Prostate gland (tissue), 2 donors: ENCODE measurements around the gene RACGAP1. TPM values are rescaled to one million over a fixed set of nuclear protein-coding genes. Genes with fewer than 3 reads are reported as not detected.

ENCODE experiments used
- DNase-seq: peaks from one replicate; pipeline ENCODE4 v3.0.0-alpha.2; 2019; ENCODE audit warnings: low spot score
- H3K27ac ChIP-seq, 2 donors: fragments of 200-600 bp; sonication (generic); 2 replicates each; pipeline ENCODE4 v1.5.1; 2017 to 2019
- H3K27me3 ChIP-seq: fragments of 200-600 bp; sonication (generic); replicated peaks from 2 replicates; pipeline ENCODE4 v1.5.1; 2019; ENCODE audit not compliant: insufficient read depth
- H3K36me3 ChIP-seq, 2 donors: fragments of 200-600 bp; sonication (generic); 1 replicate in 1 of 2; 2 replicates in 1 of 2; pipeline versions ENCODE4 v1.5.1 to v1.8.1; 2017 to 2019
- H3K4me1 ChIP-seq: fragments of 200-600 bp; sonication (generic); replicated peaks from 2 replicates; pipeline ENCODE4 v1.5.1; 2019
- H3K4me3 ChIP-seq, 2 donors: fragments of 200-600 bp; sonication (generic); 2 replicates each; pipeline ENCODE4 v1.5.1; 2017 to 2019
- H3K9me3 ChIP-seq: fragments of 200-600 bp; sonication (generic); 2 replicates; pipeline ENCODE4 v1.5.1; 2017
- CTCF ChIP-seq, 4 experiments: fragments of 200-600 bp in 2 of 4; fragments of 450-650 bp in 2 of 4; sonication (generic) in 2 of 4; IDR thresholded peaks; 1 replicate in 3 of 4; 2 replicates in 1 of 4; pipeline ENCODE4 v1.5.1; 2016 to 2019; ENCODE audit warnings: antibody characterized with exemption in 4 of 4, mild to moderate bottlenecking in 2 of 4, moderate library complexity in 2 of 4
- POLR2A ChIP-seq: fragments of 450-650 bp; IDR thresholded peaks from one replicate; pipeline ENCODE4 v1.6.1; 2016; ENCODE audit warnings: antibody characterized with exemption, mild to moderate bottlenecking
- POLR2AphosphoS5 ChIP-seq: sonication (generic); formaldehyde crosslinking; IDR thresholded peaks from one replicate; pipeline ENCODE4 v1.6.1; 2017; ENCODE audit warnings: antibody characterized with exemption
- WGBS: methylation state at CpG from one replicate; pipeline ENCODE4 v1.1.5; 2018; 5-methylcytosine and 5-hydroxymethylcytosine counted together
- intact Hi-C: fragments of 100-400 bp; cut with DNase I; formaldehyde crosslinking; loops from one replicate; pipeline ENCODE4 v1.14.2; 2022
- total RNA-seq, 2 donors: library from RNA; depleted of rRNA; stranded (reverse); fragments of >200 nt; gene quantifications; one replicate each; pipeline ENCODE4 v1.1.0, GENCODE V29; 2016

The RACGAP1 gene
- total RNA-seq, 2 donors from 2014 or later: 9.1 to 18.9 TPM

- no peak for DNase-seq
- H3K27ac ChIP-seq: no peak overlapping the region
- no peaks in the 10 kb centered on the region for H3K36me3 ChIP-seq
- H3K4me1 ChIP-seq: no peaks in the 10 kb centered on the region
- intact Hi-C loops: loop anchor here (5.0 kb wide), 1 partner anchor 46 kb away; the partner anchor contains the start of gene AQP6
- H3K27me3 ChIP-seq: no peaks in the 10 kb centered on the region
- no peak for TF ChIP-seq CTCF (IDR thresholded peaks at IDR 0.05)
- TF ChIP-seq POLR2A: no peak
- no peak for TF ChIP-seq POLR2AphosphoS5
- 66% methylated on average over 3 of the region's 3 CpGs for WGBS
- H3K9me3 ChIP-seq: no peaks in the 10 kb centered on the region
- H3K4me3 ChIP-seq: no peak overlapping the region
Observed at GRCh38 chr12:50018154-50018553, 7.1 kb downstream of the RACGAP1 start.

DNA sequence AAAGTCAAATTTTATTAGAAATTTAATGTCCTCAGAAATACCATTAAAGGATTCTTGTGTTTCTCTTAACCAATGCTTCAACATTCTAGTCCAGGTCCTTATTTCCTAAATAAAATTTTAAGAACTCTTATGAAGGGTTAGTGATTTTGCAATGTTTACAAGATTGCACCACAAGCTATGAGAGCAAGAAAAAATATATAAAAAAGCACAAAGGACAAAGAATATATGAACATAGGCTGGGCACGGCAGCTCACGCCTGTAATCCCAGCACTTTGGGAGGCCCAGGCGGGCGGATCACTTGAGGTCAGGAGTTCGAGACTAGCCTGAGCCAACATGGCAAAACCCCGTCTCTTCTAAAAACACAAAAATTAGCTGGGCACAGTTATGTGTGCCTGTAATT is 7.7 kb downstream of the RACGAP1 start:
- no peak for DNase-seq
- WGBS: 72% methylated on average over 6 of the region's 6 CpGs
- H3K27ac ChIP-seq: no peak overlapping the region
- H3K9me3 ChIP-seq: no peaks in the 10 kb centered on the region
- H3K27me3 ChIP-seq: no peaks in the 10 kb centered on the region
- H3K36me3 ChIP-seq: no peaks in the 10 kb centered on the region
- TF ChIP-seq POLR2AphosphoS5: no peak
- TF ChIP-seq POLR2A: no peak
- TF ChIP-seq CTCF (IDR thresholded peaks at IDR 0.05): no peak
- no peak overlapping the region for H3K4me3 ChIP-seq
- intact Hi-C loops: loop anchor here (5.0 kb wide), 1 partner anchor 45 kb away; the partner anchor contains the start of gene AQP6
- no peaks in the 10 kb centered on the region for H3K4me1 ChIP-seq

- no peak for TF ChIP-seq POLR2A
- TF ChIP-seq CTCF (IDR thresholded peaks at IDR 0.05): no peak
- no peak for TF ChIP-seq POLR2AphosphoS5
- Histone ChIP-seq H3K27ac (no peak overlapping the region), H3K27me3 (no peaks in the 10 kb centered on the region), H3K9me3 (no peaks in the 10 kb centered on the region), H3K36me3 (no peaks in the 10 kb centered on the region), H3K4me3 (no peak overlapping the region), H3K4me1 (no peaks in the 10 kb centered on the region)
- intact Hi-C loops: loop anchor here (5.0 kb wide), 1 partner anchor 44 kb away; the partner anchor contains the start of gene AQP6
- WGBS: 70% methylated on average over 10 of the region's 10 CpGs
- no peak for DNase-seq
Observed at GRCh38 chr12:50016501-50017475, 8.5 kb downstream of the RACGAP1 start.

- Histone ChIP-seq H3K9me3 (no peaks in the 10 kb centered on the region), H3K4me1 (no peaks in the 10 kb centered on the region), H3K27me3 (no peaks in the 10 kb centered on the region), H3K4me3 (no peak overlapping the region), H3K27ac (no peak overlapping the region), H3K36me3 (no peaks in the 10 kb centered on the region)
- DNase-seq: no peak
- intact Hi-C loops: no loop called here
- 96% methylated on average over 3 of the region's 3 CpGs for WGBS
- no peak for TF ChIP-seq POLR2A
- no peak for TF ChIP-seq POLR2AphosphoS5
- no peak for TF ChIP-seq CTCF (IDR thresholded peaks at IDR 0.05)
Observed at GRCh38 chr12:50014342-50014741, 11.0 kb downstream of the RACGAP1 start.
